Spleen (tissue), 11 donors: ENCODE measurements around the gene PCDHGC5. TPM values are rescaled to one million over a fixed set of nuclear protein-coding genes. Genes with fewer than 3 reads are reported as not detected.

Experiments
- DNase-seq: peaks from one replicate; pipeline ENCODE4 v3.0.0-alpha.2; 2020
- H3K27ac ChIP-seq, 8 donors: fragments of 200-600 bp; sonication (generic) in 7 of 8; 1 replicate in 4 of 8; 2 replicates in 4 of 8; pipeline versions ENCODE4 v1.5.0 to v1.8.0; 2016 to 2021; ENCODE audit warnings: inconsistent platforms in 4 of 8, mild to moderate bottlenecking in 4 of 8, moderate library complexity in 1 of 8
- H3K27me3 ChIP-seq, 7 donors: fragments of 200-600 bp; sonication (generic) in 6 of 7; replicated peaks in 1 of 7; 1 replicate in 4 of 7; 2 replicates in 3 of 7; pipeline versions ENCODE4 v1.5.0 to v1.8.0; 2016 to 2021; ENCODE audit warnings: inconsistent platforms in 3 of 7, mild to moderate bottlenecking in 1 of 7
- H3K36me3 ChIP-seq, 6 donors: fragments of 200-600 bp; sonication (generic) in 5 of 6; 1 replicate in 4 of 6; 2 replicates in 2 of 6; pipeline versions ENCODE4 v1.5.0 to v1.8.0; 2016 to 2021; ENCODE audit warnings: inconsistent platforms in 2 of 6
- H3K4me1 ChIP-seq, 6 donors: fragments of 200-600 bp; sonication (generic) in 5 of 6; 1 replicate in 3 of 6; 2 replicates in 3 of 6; pipeline versions ENCODE4 v1.5.0 to v1.8.0; 2016 to 2021; ENCODE audit warnings: inconsistent platforms in 3 of 6
- H3K4me3 ChIP-seq, 8 donors: fragments of 200-600 bp; sonication (generic) in 7 of 8; 1 replicate in 4 of 8; 2 replicates in 4 of 8; pipeline versions ENCODE4 v1.5.0 to v1.8.0; 2016 to 2021; ENCODE audit warnings: inconsistent platforms in 4 of 8, mild to moderate bottlenecking in 4 of 8, moderate library complexity in 2 of 8
- H3K9me3 ChIP-seq, 8 donors: fragments of 200-600 bp; sonication (generic) in 7 of 8; 1 replicate in 4 of 8; 2 replicates in 4 of 8; pipeline versions ENCODE4 v1.5.0 to v1.8.0; 2016 to 2021; ENCODE audit warnings: inconsistent platforms in 4 of 8
- POLR2A ChIP-seq, 3 donors: fragments of 450-650 bp; IDR thresholded peaks; one replicate each; pipeline ENCODE4 v1.5.1; 2017; ENCODE audit warnings: antibody characterized with exemption in 3 of 3, mild to moderate bottlenecking in 1 of 3
- POLR2AphosphoS5 ChIP-seq, 3 donors: sonication (generic); formaldehyde crosslinking; IDR thresholded peaks; one replicate each; pipeline ENCODE4 v1.5.1; 2017; ENCODE audit warnings: antibody characterized with exemption in 3 of 3
- WGBS, 5 donors: extraction: QIAGEN DNeasy Blood & Tissue Kit in 3 of 5; methylation state at CpG; one replicate each; pipeline versions ENCODE4 v1.1.5 to v1.1.7; 2013 to 2018; 5-methylcytosine and 5-hydroxymethylcytosine counted together
- intact Hi-C: fragments of 100-400 bp; cut with DNase I; formaldehyde crosslinking; loops from one replicate; pipeline ENCODE4 v1.15.0; 2023; ENCODE audit warnings: low total_unique reads
- polyA plus RNA-seq, 3 donors: library from polyadenylated mRNA; stranded (reverse); fragments of 200-250 nt; gene quantifications; one replicate each; pipeline ENCODE4 v1.2.1, GENCODE V29; 2013
- total RNA-seq, 7 donors: library from RNA; depleted of rRNA in 3 of 7; stranded (reverse); fragments of >200 nt in 3 of 7; fragmentation: NEBNext Ultra II Directional in 4 of 7; extraction: Animal tissue kit (Norgen Biotek cat#: 25700) in 4 of 7; gene quantifications; one replicate each; pipeline versions ENCODE4 v1.1.0 to v1.2.1, GENCODE V29; 2016 to 2021
- TF ChIP-seq, protein P1 (sequence below), 11 experiments: fragments of 200-600 bp in 7 of 11; fragments of 450-650 bp in 4 of 11; sonication (generic) in 4 of 11; IDR thresholded peaks in 8 of 11; conservative IDR thresholded peaks in 3 of 11; 1 replicate in 7 of 11; 2 replicates in 4 of 11; pipeline versions ENCODE4 v1.4.0 to v1.8.0; 2016 to 2021; ENCODE audit warnings: antibody characterized with exemption in 11 of 11, inconsistent platforms in 4 of 11, mild to moderate bottlenecking in 1 of 11
- donor health status: healthy with polysubstance abuse.
- donor health status: DM: no; HTN: no; CAD: no; lungs with moderate emphysema.
- donor health status: DM: no; HTN: no; CAD: no.
- donor health status: Bipolar disorder and iron deficiency.
- donor health status: healthy.
- donor health status: DM: no; HTN: no; CAD: no.
- donor health status: DM: yes; HTN: yes; CAD: no.

Gene PCDHGC5
- total and polyA plus RNA-seq, 10 donors: 0.02 to 2.5 (median 1.1) TPM; not detected in 1

DNA sequence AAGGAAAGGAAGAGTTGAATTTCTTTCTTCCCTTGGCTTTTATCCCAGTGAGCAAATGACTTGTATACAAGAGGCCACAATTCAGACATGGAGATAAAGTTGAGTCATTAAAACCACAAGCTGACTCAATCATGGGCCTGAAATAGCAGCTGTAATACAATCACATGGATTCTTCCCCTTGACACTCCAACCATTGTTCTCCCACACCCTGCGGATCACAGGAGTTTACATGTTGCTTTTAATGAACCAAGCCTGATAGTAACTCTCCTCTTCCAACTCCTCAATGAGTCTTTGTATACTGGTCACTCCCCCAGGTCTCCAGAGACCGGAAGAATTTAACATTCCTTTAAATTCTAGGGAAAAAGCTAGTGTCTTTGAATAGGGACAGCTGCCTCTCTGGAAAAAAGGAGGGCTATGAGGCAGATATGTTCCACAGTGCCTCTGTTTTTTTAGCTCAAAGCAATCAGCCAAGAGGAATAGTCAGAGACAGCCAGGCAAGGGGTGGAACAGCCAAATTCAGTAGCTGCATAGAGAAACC lies 32.4 kb downstream of the PCDHGC5 start:
- no peak overlapping the region for H3K4me3 ChIP-seq
- H3K27ac ChIP-seq: peak overlapping the region in 7 of 8 donors; percentile 3 to 68 (median 48)
- H3K4me1 ChIP-seq: peaks cover 11 to 97% (median 42%) of the 10 kb centered on the region in 6 donors
- WGBS, 5 donors: 58 to 72% (median 65%) methylated on average over 2 of the region's 2 CpGs
- TF ChIP-seq POLR2A (IDR thresholded peaks at IDR 0.05): no peak
- TF ChIP-seq, protein P1, sequence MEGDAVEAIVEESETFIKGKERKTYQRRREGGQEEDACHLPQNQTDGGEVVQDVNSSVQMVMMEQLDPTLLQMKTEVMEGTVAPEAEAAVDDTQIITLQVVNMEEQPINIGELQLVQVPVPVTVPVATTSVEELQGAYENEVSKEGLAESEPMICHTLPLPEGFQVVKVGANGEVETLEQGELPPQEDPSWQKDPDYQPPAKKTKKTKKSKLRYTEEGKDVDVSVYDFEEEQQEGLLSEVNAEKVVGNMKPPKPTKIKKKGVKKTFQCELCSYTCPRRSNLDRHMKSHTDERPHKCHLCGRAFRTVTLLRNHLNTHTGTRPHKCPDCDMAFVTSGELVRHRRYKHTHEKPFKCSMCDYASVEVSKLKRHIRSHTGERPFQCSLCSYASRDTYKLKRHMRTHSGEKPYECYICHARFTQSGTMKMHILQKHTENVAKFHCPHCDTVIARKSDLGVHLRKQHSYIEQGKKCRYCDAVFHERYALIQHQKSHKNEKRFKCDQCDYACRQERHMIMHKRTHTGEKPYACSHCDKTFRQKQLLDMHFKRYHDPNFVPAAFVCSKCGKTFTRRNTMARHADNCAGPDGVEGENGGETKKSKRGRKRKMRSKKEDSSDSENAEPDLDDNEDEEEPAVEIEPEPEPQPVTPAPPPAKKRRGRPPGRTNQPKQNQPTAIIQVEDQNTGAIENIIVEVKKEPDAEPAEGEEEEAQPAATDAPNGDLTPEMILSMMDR (IDR thresholded peaks at IDR 0.05 in 8 of 11, conservative IDR thresholded peaks at IDR 0.05 in 3 of 11): no peak
- TF ChIP-seq POLR2AphosphoS5 (IDR thresholded peaks at IDR 0.05): no peak
- DNase-seq: no peak
- intact Hi-C loops: no loop called here
- peaks cover 0 to 100% (median 58%) of the 10 kb centered on the region in 6 donors for H3K36me3 ChIP-seq
- H3K27me3 ChIP-seq: no peaks in the 10 kb centered on the region
- H3K9me3 ChIP-seq: no peaks in the 10 kb centered on the region

DNA sequence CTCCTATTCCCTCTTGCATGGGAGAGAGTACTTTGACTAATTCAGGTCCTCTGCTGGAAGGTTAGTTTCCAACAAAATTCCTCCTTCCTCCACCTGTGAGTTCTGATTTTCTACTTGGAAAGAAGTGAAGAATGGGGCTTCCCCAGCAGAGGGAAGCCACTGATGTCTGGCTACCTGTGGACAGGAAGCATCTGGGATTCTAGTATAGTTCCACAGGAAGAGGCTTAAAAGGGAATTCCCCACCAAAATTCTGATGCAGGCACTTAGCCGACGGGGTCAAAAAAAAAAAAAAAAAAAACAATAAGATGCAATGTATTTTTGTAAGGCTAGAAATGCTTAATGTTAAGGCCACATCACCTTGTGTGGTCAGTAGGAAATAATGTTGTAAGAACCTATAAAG lies 33.4 kb downstream of the PCDHGC5 start:
- DNase-seq: no peak
- H3K27ac ChIP-seq: peak overlapping the region in 4 of 8 donors; percentile 43 to 68 (median 50)
- H3K4me3 ChIP-seq: no peak overlapping the region
- TF ChIP-seq POLR2A (IDR thresholded peaks at IDR 0.05): no peak
- no peak for TF ChIP-seq POLR2AphosphoS5 (IDR thresholded peaks at IDR 0.05)
- TF ChIP-seq, protein P1 (IDR thresholded peaks at IDR 0.05 in 8 of 11, conservative IDR thresholded peaks at IDR 0.05 in 3 of 11): no peak
- no peaks in the 10 kb centered on the region for H3K9me3 ChIP-seq
- 3 to 13% (median 4%) methylated on average over 2 of the region's 2 CpGs for WGBS, 5 donors
- no peaks in the 10 kb centered on the region for H3K27me3 ChIP-seq
- intact Hi-C loops: no loop called here
- H3K36me3 ChIP-seq: peaks cover 0 to 100% (median 58%) of the 10 kb centered on the region in 6 donors
- peaks cover 11 to 87% (median 36%) of the 10 kb centered on the region in 6 donors for H3K4me1 ChIP-seq

DNA sequence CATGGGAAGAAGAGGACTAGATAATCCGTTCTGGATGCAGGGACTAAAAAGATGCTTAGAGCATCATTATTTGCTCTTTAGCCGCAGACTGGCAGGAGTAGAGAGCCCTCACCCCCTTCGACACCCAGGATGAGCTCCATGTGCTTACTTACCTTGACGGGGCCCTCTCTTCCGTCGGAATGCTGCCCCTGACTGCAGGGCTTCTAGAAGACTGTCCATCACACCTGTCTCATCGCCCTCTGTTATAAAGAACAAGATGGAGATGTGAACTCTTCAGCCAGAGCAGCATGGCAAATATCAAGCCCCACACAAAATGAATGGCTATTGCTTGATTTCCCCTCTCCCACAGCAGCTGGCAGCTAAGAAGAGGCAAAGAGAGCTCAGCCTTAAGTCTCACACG lies 35.1 kb downstream of the PCDHGC5 start:
- H3K4me3 ChIP-seq: no peak overlapping the region
- WGBS, 5 donors: 90 to 94% (median 92%) methylated on average over 8 of the region's 8 CpGs
- H3K9me3 ChIP-seq: no peaks in the 10 kb centered on the region
- H3K27ac ChIP-seq: peak overlapping the region in 1 of 8 donors; percentile 68
- intact Hi-C loops: no loop called here
- DNase-seq: no peak
- H3K36me3 ChIP-seq: peaks cover 0 to 100% (median 62%) of the 10 kb centered on the region in 6 donors
- TF ChIP-seq POLR2A (IDR thresholded peaks at IDR 0.05) (no peak), POLR2AphosphoS5 (IDR thresholded peaks at IDR 0.05) (no peak)
- TF ChIP-seq, protein P1 (IDR thresholded peaks at IDR 0.05 in 8 of 11, conservative IDR thresholded peaks at IDR 0.05 in 3 of 11): no peak
- H3K4me1 ChIP-seq: peaks cover 11 to 70% (median 37%) of the 10 kb centered on the region in 6 donors
- H3K27me3 ChIP-seq: no peaks in the 10 kb centered on the region
